ENCODE data around the gene CDKN2D.

CDKN2D gene

DNA sequence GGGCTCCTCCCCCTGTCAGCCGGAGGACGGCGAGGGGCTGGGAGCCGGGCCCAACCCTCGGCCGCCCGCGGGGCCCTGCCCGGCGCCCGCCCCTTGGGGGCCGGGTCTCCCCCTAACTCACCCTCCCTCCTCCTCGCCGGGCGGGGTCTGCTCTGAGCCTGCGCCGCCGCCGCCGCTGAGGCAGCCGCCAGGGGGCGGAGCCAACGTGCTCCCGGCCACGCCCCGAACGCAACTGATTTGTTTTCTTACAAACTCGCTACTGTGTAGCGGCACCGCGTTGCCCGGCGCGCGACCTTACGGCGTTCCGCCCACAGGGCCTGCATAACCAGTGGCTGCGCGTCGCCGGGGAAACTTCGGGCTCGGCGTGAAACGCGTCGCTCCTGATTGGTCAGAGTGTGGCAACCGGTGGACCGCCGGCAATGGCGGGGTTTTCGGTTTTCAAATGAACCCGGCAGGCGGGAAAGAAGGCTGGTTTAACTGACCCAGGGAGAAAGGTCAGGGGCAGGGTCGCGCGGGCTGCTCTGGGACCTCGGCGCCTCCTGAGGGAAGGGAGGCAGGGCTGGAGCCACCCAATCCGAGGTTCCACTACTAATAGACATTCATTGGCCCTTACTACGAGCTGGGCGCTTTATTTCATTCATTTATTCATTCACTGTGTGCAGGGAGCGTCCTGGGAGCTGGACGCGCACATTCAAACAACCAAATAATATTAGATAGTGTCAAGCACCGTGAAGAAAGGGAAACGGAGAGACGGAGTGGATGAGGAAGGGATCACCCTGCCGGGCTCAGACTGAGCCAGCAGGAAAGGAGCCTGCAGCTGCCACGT, at the start of gene CDKN2D:
TSS of gene CDKN2D (minus strand) at position 154 of the 826 bp plus-strand sequence. CDS start 326 bp downstream, outside the sequence.
- DNase-seq: peak; percentile 98

DNA sequence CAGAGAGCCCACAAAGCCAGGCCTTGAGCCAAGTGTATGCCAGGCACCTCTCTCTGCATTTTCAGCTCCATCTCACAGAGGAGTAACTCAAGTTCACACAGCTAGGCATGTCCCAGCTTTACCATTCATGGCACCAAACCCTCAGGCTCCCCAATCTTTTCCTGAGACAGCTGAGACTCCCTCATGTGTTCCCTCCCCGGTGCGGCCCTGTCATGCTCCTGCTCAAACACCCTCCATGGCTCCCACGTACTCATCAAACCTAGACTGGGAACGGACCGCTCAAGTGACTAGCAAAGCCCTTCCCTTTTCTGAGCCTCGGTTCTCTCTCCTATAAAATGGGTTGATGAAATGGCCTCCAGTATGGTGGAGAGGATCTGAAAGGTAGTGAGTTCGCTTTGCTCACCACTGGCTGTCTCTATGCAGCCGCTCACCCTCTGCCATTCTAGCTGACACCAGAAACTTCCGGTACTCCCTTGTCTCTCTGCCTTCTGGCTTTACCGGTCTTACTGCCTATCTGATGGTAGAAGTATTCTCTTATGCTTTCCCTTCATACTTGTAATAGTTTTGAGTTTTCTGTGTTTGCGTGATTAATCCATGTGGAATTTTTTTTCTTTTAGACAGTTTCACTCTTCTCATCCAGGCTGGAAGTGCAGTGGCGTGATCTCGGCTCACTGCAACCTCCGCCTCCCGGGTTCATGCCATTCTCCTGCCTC, 48.8 kb upstream of the CDKN2D start:
- no peak for DNase-seq

DNA sequence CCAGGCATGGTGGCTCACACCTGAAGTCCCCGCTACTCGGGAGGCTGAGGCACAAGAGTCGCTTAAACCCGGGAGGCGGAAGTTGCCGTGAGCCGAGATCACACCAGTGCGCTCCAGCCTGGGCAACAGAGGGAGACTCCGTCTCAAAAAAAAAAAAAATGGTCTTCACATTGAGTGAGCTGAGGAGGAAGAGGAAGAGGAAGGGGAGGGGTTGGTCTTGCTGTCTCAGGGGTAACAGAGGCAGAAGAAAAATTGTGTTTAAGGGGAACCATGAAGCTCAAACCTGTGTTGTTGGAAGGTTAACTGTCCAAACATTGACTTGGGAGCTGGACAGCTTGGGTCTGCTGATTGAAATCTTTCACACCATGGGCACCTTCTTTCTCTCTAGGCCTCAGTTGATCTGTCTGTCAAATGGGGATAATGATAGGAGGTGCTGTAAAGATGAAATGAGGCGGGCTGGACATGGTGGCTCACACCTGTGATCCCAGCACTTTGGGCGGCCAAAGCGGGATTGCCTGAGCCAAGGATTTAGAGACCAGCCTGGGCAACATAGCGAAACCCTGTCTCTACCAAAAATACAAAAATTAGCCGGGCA, 46.7 kb upstream of the CDKN2D start:
- no peak for DNase-seq

DNA sequence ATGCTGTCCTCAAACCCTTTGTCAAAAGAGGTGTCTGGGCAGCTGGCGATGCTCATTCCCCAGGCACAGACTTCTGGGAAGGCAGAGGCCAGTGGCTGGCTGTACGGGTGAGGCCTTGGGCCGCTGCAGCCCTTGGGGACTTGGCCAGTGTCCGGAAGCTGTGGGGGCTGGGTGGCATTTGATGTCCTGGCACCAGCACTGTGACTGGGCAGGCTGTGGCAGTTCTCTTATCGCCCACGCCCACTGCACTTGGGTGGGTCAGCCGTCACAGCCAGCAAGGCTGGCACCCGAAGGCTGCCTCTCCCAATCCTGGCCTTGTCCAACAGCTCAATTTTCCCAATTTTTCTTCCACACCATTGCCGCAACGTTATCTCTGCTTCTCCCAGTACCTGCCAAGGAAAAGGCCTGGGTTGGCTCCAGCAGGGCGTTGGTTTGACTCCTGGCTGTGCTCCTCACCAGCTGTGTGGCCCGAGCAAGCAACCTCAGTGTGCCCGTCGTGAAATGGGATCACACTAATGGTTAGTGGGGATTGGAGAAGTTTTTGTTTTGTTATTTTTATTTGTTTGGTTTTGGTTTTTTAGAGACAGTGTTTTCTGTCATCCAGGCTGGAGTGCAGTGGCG, 43.8 kb upstream of the CDKN2D start:
- DNase-seq: no peak

DNA sequence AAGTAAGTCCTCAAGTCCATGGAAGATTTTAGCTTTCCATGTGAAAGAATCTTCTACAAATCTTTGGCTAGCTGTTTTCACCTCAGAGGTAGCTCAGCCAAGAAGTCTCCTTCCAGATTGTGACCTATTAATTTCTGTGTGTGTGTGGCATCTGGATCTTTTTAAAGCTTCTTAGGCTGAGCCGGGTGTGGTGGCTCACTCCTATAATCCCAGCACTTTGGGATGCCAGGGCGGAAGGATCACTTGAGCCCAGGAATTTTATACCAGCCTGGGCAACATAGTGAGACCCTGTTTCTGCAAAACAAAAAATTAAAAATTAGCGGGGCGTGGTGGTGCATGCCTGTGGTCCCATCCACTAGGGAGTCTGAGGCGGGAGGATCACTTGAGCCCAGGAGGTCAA, 43.1 kb upstream of the CDKN2D start:
- DNase-seq: no peak

DNA sequence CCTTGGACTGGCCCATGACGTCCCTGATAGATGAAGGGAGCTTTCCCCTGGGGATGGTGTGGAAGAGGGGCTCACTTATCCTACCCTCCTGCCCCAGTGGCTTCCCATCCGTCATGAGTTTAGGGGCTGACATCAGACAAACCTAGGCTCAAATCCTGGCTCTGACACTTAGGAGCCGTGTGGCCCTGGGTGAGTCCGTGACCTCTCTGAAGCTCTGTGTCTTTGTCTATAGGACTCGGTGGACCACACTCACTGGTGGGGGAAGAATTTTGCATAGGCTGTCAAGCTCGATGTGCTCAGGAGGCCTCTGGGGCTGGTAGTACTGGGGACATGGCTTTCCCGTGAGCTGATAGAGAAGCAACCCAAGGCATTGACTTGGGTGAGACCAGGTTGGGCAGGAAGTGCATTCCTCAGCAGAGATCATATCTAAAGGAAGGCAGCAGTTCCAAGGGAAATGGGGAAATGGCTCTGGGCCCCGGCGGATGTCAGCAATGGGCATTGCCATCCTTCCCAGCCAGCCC, 35.7 kb upstream of the CDKN2D start:
- DNase-seq: no peak

DNA sequence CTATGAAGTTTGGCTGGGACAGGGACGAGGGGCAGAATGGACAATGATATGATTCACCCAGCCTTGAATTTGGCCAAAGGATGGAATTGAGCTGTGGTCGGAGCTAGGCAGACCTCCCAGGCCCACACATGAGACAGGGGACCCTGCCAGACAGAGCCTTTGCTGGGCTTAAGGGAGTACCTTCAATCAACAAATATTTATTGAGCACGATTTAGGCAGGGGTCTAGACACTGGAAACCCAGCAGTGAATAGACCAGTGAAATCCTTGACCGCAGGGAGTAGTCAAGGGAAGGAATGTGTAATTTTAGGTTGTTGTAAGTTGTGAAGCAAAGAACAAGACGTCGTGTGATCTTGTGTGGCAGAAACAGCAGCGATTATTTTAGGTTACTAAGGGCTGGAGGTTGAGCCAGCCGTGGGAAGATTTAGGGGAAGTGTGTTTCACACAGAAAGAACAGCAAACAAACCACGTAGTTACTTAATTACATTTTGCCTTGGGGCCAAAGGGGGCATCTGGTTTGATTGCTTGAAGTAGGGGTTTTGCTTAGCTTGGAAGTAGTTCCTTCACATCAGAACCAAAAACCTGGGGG, 35.2 kb upstream of the CDKN2D start:
- DNase-seq: no peak

DNA sequence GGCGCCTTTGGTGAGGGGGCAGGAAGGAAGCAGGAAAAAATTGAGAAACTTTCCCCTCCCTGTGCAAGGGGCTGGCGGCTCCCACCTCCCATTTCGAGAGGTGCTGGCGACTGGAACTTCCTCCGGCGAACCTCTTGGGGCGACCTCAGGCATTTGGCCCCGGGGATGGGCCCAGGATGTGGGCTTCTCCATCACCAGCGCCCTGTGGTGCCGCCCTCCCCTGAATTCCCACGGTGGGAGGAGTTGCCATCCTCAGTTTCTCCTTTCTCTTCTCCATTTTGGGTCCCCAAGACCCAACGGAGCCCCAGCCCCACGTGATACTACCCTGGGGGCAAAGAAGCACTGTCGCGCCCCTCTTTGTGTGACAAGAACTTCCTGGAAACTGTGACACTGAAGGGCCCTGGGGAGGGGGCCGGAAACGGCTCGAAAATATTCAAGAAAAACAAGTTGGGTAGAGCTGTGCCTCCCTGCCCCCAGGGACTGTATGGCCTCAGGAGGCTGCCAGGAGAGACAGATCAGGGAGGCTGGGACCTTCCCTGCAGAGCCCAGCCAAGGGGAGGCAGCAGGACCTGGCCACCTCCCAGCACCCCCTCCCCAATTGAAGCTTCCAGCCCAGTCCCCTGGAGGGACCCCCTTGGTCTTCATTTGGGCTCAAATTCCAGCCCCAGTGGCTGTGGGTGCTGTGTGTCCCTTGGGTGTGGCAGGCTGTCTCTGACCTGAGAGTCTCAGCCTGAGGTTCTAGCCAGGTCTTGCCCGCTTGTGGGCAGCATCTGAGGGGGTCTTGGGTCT, 34.5 kb upstream of the CDKN2D start:
- no peak for DNase-seq

DNA sequence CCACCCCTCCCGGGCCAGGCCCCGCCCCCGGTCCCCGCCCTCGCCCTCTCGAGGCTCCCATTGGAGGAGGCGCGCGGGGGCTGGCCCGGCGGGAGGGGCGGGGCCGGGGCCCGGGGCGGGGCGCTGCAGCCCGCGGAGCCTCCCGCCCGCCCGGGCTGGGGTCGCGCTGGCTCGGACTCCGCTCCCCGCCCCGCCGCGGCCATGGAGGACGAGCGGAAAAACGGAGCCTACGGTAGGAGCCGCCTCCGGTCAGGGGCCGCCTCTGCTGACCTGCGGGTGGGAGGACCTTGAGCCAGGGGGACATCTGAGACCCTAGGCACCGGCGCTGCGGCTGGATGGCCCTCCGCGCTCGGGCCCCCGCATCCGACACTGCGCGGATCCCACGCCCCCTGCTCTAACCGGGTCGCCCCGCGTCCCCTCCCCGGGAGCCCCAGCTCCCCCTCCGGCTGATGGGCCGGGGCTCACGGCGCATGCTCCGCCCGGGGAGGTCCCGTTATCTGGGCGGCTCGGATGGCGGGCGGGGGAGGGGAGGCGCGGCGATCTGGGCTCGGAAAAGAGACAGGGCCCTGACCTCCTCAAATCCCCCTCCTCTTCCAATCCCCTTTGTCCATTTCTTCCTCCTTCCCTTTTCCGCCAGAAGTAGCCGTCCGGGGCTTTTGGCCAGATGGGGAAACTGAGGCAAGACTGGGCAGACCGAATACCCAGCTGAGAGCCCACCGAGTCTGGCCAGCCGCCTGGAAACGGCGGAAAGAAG, 33.7 kb upstream of the CDKN2D start:
- peak; percentile 58 for DNase-seq

DNA sequence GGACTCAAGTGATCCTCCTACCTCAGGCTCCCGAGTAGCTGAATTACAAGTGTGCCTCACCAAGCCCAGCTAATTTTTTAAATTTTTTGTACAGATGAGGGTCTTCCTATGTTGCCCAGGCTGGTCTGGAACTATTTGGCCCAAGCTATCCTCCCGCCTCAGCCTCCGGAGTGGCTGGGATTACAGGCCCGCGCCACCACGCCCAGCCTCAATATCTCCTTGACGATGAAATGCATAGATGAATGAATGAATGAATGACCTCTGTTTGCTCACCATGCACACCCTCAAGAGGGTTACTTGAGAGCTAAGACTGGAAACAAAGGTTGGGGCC, 33.2 kb upstream of the CDKN2D start:
- DNase-seq: no peak

DNA sequence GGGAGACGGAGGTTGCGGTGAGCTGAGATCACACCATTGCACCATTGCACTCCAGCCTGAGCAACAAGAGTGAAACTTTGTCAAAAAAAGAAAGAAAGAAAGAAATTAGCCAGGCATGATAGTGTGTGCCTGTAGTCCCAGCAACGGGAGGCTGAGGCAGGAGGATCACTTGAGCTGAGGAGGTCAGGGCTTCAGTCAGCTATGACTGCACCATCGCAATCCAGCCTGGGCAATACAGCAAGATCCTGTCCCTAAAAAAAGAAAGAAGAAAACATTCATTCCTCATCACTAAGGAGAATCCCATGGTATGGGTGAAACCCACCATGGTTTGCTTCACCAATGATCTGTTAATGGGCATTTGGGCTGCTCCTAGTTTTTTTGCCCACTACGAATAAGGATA, 31.4 kb upstream of the CDKN2D start:
- DNase-seq: no peak

DNA sequence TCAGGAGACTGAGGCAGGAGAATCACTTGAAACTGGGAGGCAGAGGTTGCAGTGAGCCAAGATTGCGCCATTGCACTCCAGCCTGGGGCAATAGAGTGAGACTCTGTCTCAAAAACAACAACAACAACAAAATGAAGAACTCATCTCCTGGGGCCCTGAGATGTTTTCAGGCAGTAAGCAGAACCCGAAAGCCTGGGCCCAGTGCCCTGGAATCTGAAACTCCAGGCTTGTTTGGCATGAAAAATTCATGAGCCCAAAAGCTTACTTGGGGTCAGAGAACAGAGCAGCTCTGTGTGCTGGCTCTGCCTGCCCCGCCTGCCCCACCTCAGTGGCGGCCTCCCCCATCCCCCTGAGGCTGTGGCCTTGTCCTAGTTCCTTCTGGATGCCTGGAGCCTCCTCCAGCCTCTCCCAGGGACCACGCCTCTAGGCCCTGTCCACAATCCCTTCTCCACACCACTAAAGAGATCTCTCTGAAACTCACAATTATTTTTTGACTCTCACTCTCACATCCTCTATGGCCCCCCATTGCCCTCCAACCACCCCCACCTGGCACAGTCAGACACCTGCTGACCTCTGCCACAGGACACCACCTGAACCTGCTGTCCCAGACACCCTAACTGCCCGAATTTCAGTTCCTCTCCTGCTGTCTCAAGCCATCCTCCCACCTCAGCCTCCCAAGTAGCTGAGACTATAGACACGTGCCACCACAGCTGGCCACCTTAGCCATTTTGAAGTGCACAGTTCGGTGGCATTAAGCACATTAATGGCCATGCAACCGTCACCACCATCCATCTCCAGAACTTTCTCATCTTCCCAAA, 25.2 kb upstream of the CDKN2D start:
- no peak for DNase-seq

DNA sequence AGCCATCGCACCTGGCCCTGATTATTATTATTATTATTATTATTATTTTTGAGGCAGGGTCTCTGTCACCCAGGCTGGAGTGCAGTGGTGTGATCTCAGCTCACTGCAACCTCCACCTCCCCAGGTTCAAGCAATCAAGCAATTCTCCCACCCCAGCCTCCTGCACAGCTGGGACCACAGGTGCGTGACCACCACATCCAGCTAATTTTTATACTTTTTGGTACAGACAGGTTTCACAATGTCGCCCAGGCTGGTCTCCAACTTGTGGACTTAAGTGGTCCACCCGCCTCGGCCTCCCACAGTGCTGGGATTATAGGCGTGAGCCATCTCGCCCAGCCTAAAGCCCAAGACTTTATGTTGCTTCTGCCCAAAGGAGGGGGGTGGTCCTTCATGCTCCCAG, 24.4 kb upstream of the CDKN2D start:
- DNase-seq: no peak

DNA sequence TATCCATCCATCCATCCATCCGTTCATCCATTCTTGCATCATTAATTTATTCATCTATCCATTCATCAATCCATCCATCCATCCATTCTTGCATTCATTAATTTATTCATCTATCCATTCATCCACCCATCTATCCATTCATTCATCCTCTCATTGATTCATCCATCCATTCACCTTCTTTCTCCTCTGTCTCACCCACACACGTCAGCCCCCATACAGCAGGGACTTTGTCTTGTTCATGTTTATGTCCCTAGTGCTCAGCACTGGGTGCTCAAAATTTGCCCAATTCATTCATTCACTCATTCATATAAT, 19.0 kb upstream of the CDKN2D start:
- no peak for DNase-seq

DNA sequence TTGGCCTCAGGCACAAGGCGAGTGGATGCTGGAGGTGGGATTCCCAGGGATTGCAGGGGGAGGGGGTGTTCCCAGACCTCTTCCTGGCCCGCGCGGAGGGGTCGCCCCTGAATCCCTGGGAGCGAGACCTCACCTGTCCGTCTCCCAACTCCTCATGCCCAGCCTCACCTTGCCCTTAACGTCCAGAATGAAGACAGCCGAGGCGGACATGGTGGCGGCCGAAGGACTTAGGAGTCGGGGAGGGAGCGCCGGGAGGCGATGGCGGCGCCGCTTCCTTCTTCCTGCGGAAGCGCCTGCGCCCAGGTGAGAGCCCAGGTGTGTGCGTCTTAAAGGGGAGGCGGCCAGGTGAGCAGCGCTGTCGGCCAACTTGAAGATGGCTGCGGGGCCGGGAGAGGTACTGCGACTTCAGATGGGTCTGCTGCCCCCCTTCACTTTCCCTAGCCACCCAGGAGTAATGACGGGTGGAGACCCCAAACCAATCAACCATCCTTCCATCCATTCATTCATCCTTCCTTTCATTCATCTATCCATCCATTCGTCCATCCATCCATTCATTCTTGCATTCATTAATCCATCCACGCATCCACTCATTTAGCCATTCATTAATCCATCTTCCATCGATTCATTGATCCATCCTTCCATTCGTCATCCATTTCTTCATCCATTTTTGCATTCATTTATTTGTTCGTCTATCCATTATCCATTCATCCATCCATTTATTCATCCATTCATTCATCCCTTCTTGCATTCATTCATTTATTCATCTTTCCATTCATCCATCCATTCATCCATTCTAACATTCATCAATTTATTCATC, 18.5 kb upstream of the CDKN2D start, which contains the start of gene AP1M2:
TSS of gene AP1M2 (minus strand) at position 291 of the 817 bp plus-strand sequence. CDS start at position 210, 81 bp downstream.
- no peak for DNase-seq

DNA sequence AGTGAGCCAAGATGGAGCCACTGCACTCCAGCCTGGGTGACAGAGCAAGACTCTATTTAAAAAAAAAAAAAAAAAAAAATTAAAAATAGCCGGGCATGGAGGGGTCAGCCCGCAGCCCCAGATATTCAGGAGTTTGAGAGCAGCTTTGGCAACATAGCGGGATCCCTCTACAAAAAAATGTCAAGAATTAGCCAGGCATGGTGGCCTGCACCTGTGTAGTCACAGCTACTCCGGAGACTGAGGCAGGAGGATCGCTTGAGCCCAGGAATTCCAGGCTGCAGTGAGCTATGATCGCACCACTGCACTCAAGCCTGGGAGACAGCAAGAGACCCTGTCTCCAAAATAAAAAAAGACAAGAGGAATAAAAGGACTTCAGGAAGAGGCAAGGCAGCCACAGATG, 17.6 kb upstream of the CDKN2D start:
- no peak for DNase-seq

DNA sequence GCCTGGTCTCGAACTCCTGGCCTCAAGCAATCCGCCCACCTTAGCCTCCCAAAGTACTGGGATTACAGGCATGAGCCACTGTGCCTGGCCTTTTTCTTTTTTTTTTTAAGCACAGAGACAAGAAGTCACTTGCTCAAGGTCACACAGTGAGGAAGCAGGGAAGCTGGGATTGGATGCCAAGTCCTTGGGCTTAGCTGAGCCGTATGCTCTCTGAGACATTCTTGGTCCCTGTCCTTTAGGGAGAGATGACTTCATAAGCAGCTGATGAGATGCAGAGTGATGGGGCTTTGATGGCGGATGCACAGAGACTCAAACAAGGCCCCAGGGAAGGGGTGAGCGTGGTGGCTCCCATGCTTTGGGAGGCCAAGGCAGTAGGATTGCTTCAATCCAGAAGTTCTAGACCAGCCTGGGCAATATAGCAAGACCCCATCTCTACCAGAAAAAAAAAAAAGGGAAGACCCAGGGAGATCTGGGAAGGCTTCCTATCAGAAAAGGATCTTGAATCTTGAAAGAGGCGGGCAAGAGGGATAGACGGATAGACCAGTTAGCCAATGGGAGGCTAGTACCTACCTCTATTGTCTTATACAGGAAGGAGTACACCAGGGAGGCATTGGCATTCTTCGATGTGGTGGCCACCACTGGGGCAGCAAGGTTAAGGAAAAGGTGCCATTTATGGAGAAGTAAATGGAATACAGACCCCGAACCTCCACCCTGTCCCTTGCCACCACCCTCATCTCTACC, 14.4 kb upstream of the CDKN2D start:
- DNase-seq: no peak

DNA sequence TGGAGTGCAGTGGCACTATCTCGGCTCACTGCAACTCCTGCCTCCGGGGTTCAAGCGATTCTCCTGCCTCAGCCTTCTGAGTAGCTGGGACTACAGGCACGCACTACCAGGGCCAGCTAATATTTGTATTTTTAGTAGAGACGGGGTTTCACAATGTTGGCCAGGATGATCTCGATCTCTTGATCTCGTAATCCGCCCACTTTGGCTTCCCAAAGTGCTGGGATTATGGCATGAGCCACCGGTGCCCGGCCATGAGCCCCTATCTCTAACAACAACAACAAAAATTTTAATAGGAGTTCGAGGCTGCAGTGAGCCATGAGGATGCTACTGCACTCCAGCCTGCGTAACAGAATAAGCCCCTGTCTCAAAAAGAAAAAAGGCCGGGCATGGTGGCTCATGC, 13.3 kb upstream of the CDKN2D start:
- DNase-seq: no peak

All from NCI-H2107 (cell line).